HEK293 (cell line): ENCODE data around the gene CHCHD6.

Experiments
- ZNF311 ChIP-seq: fragments of 450-650 bp; formaldehyde crosslinking; IDR thresholded peaks from 2 replicates; pipeline ENCODE4 v1.5.1; 2017; ENCODE audit warnings: missing biosample characterization, missing genetic modification characterization, borderline replicate concordance
- ZNF558 ChIP-seq: fragments of 450-650 bp; formaldehyde crosslinking; IDR thresholded peaks from 2 replicates; pipeline ENCODE4 v1.5.1; 2016; ENCODE audit warnings: missing biosample characterization, missing genetic modification characterization
- TF ChIP-seq, protein P1 (sequence below): fragments of 450-650 bp; formaldehyde crosslinking; IDR thresholded peaks from 2 replicates; pipeline ENCODE4 v1.5.1; 2016; ENCODE audit warnings: missing biosample characterization, missing genetic modification characterization

DNA sequence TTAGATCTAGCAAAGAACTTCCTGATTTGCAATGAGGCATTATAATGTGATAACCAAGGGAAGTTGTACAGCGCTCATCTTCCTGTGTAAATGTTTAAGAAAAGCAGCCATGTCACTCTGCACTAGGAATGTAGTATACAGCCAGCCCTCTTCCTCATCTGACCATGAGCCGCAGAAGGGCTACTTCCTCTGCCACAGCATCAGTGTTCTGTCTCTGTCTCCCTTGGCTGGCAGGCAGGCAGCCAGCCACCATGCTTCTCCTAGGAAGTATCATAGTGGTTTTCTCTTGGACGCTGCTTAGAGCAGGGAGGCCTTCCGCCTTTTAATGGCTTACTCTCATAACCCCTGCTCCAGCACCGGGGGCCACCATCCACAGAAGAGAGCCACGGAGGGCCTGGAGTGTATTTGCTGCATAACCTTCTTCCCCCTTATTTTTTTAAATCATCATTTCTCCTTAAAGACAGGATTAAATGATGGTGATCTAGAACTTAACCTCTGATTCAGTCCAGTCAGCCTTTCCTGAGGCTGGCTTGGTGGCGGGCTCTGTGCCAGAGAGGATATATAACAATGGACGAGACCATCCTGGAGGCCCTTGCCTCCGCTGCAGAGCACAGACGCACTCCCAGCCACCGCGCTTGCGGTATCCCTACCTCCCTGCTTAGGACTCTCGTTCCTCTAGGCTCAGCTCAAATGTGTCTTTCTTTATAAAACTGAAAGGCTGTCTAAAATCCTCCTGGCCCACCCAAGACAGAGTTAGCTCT, 221.6 kb downstream of the CHCHD6 start:
- TF ChIP-seq, protein P1, sequence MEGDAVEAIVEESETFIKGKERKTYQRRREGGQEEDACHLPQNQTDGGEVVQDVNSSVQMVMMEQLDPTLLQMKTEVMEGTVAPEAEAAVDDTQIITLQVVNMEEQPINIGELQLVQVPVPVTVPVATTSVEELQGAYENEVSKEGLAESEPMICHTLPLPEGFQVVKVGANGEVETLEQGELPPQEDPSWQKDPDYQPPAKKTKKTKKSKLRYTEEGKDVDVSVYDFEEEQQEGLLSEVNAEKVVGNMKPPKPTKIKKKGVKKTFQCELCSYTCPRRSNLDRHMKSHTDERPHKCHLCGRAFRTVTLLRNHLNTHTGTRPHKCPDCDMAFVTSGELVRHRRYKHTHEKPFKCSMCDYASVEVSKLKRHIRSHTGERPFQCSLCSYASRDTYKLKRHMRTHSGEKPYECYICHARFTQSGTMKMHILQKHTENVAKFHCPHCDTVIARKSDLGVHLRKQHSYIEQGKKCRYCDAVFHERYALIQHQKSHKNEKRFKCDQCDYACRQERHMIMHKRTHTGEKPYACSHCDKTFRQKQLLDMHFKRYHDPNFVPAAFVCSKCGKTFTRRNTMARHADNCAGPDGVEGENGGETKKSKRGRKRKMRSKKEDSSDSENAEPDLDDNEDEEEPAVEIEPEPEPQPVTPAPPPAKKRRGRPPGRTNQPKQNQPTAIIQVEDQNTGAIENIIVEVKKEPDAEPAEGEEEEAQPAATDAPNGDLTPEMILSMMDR (tag by site-specific recombination): no peak
- TF ChIP-seq ZNF558 (tag by site-specific recombination) (no peak), ZNF311 (tag by site-specific recombination) (no peak)
